ENCODE results near the gene BSN.

- TF ChIP-seq POLR2A (IDR thresholded peaks at IDR 0.05) (no peak), EP300 (IDR thresholded peaks at IDR 0.05) (no peak)
- TF ChIP-seq, protein P1, sequence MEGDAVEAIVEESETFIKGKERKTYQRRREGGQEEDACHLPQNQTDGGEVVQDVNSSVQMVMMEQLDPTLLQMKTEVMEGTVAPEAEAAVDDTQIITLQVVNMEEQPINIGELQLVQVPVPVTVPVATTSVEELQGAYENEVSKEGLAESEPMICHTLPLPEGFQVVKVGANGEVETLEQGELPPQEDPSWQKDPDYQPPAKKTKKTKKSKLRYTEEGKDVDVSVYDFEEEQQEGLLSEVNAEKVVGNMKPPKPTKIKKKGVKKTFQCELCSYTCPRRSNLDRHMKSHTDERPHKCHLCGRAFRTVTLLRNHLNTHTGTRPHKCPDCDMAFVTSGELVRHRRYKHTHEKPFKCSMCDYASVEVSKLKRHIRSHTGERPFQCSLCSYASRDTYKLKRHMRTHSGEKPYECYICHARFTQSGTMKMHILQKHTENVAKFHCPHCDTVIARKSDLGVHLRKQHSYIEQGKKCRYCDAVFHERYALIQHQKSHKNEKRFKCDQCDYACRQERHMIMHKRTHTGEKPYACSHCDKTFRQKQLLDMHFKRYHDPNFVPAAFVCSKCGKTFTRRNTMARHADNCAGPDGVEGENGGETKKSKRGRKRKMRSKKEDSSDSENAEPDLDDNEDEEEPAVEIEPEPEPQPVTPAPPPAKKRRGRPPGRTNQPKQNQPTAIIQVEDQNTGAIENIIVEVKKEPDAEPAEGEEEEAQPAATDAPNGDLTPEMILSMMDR (IDR thresholded peaks at IDR 0.05): no peak
Observed at GRCh38 chr3:49702672-49703071, 148.4 kb downstream of the BSN start.
